ENCODE results near the gene CMTR2. TPM values are rescaled to one million over a fixed set of nuclear protein-coding genes. Genes with fewer than 3 reads are reported as not detected.

The CMTR2 gene
- total RNA-seq, 2 donors from 2014 or later: 17.7 to 21.8 TPM

DNA sequence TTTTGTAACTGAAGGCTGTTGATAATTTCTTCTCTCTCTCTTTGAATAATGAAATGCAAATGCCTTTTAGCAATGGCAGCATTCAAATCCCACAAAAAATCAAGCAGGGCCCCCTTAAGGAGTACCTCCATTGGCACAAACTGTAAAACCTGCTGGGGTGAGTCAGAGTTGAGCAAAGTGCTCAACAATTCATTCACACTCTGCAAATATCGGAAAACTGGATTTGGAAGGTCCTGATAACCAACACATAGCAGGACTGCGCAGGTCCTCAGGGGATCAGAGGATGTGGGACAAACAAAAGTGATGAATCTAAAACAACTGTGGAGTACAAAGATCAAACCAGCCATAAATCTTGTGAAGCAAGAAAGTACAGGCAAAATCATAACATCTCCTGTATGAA is 5.6 kb downstream of the CMTR2 start:
- intact Hi-C loops (cut with DNase I, micrococcal nuclease): no loop called here
- DNase-seq (no peak), ATAC-seq (no peak)

DNA sequence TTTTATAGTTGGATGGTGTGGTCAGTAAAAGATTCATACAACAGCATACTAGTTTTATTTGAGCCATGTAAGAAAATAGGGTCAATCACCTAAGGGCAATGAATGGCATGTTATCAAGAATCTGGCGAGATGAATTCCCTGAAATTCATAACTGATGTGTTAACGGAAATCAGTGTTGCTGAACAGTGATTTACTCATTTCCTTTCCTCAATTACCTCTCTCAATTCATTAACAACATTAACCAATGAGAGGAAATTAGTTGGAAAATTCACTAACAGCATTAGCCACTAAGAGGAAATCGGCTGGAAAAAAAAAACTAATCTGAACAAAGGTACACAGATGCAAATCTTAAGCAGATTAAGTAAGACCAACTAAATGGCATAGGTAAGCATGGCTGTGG is 6.3 kb downstream of the CMTR2 start:
- intact Hi-C loops (cut with DNase I, micrococcal nuclease): no loop called here
- no peak for ATAC-seq
- no peak for DNase-seq

DNA sequence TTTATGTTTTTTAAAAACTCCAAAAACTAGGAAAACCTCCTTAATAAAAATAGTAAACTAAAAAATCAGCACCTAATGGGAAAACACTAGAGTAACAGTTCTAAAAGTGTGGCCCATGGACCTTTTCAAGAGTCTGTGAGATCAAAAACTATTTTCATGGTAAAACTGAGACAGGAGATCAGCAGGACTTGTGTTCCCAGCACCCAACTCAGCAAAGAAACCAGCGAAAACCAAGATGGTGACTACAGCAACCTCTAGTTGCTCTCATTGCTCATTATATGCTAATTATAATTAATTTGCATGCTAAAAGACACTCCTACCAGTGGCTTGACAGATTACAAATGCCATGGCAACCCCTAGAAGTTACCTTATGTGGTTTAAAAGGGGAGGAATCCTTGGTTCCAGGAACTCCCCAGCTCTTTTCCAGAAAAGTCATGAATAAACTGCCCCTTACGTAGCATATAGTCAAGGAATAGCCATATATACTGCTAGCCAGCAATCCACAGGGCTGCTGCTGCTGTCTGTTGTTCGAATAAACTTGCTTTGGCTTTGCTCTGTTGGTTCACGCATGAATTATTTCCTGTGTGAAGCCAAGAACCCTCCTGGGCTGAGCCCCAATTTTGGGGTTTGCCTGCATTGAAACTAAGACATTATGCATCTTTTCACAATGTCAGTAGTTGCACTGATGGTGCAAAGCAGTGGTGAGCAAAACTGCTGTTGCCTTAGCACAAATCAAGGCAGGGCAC is 12.4 kb downstream of the CMTR2 start:
- intact Hi-C loops (cut with DNase I, micrococcal nuclease): no loop called here
- no peak for DNase-seq
- ATAC-seq: no peak

DNA sequence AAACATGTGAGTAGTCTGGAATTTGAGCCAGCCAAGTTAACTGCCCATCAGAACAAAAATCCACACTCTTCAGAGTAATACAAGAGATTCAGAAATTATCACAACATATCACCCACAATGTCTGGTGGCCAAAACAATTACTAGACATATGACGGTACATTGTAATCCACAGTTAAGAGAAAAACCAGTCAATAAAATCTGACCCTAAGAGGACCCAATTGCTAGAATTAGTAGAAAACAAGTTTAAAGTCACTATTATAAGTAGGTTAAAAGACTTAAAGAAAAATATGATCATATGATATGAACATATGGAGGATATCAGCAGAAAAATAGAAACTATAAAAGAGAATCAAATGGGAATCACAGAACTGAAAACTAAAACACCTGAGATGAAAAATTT is 15.8 kb downstream of the CMTR2 start:
- intact Hi-C loops (cut with DNase I, micrococcal nuclease): no loop called here
- DNase-seq: no peak
- ATAC-seq: no peak

DNA sequence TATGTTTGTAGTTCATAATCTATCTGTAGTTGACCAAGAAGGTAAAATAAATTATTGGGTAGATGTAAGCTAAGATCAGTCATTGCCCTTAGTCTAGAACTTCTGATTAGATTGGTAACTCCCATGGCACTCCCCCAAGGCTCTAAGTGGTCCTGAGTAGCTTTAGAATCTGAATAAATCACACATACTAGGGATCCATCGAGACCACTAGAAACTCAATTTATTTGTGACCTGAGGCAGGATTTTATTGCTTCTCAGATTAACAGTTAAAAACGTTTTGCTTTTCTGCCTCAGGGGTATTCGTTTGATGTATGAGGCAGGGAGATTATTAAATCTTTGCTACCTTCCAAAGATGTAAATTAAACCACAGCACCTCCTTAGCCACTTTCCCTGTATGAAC is 24.9 kb downstream of the CMTR2 start:
- intact Hi-C loops (cut with DNase I, micrococcal nuclease): no loop called here
- DNase-seq: no peak
- no peak for ATAC-seq

DNA sequence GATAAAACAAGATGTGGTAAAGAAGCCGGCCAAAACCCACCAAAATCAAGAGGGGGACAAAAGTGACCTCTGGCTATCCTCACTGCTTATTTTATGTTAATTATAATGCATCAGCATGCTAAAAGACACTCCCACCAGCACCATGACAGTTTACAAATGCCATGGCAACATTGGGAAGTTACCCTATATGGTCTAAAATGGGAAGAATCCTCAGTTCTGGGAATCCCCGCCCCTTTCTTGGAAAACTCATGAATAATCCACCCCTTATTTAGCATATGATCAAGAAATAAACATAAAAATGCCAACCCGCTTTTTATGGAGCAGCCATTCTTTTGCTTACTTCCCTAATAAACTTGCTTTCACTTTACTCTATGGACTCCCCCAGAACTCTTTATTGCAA is 25.6 kb downstream of the CMTR2 start:
- intact Hi-C loops (cut with DNase I, micrococcal nuclease): no loop called here
- DNase-seq (no peak), ATAC-seq (no peak)

DNA sequence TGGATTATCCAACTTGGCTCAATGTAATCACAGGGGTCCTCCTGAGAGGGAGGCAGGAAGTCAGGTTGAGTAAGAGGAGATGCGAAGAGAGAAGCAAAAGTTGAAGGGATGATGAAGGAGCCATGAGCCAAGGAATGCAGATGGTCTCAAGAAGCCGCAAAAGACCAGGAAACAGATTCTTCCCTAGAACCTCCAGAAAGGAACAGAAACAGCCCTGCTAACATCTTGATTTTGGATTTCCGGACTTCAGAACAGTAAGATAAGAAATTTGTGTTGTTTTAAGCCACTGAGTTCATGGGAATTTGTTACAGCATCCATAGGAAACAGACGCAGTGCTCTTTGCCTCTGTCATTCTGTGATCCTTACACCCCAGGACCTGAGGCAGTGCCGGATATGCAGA is 26.8 kb downstream of the CMTR2 start:
- intact Hi-C loops (cut with DNase I, micrococcal nuclease): no loop called here
- no peak for ATAC-seq
- no peak for DNase-seq

DNA sequence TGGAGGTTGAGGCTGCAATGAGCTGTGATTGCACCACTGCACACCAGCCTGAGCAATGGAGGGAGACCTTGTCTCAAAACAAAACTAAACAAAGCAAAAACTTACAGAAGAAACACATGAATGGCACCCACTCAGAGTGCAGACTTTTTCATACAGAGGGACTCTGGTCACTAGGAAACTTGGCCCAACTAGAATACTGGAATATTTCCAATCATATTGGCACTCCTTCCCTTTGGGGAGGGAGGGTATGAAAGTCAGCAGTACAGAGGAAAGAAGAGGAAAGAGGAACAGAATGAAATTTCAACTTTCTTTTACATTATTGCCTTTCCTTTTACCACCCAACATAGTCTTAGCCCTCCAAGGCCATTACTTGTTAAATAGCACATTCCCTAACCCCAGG is 28.2 kb downstream of the CMTR2 start:
- no peak for DNase-seq
- no peak for ATAC-seq
- intact Hi-C loops (cut with DNase I, micrococcal nuclease): no loop called here

DNA sequence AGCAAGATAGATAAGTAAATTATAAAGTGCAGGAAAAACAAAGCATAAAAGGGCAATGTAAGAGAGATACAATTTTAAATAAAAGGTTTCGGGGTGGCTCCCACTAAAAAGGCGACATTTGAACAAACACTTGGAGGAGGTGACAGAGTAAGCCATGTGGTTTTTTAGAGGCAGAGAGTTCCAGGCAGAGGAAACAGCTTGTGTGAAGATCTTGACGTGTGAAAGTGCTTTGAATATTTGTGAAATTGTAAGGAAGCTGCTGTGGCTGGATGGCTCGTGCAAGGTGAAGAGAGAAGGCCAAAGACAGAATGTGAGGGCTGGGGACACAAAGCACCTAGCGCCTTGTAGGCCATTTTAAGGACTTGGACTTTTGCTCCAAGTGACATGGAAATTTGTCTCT is 30.1 kb downstream of the CMTR2 start:
- intact Hi-C loops (cut with DNase I, micrococcal nuclease): no loop called here
- no peak for ATAC-seq

DNA sequence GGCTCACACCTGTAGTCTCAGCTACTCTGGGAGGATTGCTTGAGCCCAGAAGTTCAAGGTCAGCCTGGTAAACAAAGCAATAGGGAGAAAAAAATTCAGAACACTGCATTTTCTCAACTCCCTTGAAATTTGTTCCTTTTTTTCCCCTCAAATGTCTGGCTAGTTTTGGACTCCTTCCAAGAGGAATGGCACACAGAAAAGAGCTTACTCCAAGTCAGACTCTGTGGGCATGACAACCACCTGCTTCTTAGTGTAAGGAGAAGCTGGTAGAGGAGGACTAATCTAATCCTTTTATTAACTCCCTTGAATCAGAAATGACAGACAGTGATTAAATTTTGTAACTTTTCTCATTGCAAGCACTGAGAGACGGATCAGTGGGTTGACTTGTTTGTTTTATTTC is 30.8 kb downstream of the CMTR2 start:
- DNase-seq: no peak
- ATAC-seq: no peak
- intact Hi-C loops (cut with DNase I, micrococcal nuclease): no loop called here

More for the DNA sequence above, 30.1 kb downstream of the CMTR2 start:
- no peak for DNase-seq

DNA sequence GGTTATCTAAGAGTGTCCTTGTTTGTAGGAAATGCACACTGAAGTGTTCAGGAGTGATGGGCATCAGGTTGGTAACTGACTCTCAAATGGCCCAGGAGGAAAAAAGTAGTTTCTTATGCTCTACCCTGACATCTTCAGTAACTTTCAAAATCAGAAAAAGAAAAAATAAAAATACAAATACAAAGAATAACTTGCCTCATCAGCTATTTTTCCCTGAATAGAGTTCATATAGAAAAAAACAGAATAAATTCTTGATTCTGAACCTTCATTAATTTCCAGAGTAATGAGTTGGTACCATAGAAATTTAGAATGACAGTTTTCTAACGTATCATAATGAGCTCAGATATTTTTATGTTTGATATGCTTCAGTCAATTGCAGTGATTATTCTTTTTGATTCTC is 31.4 kb downstream of the CMTR2 start:
- intact Hi-C loops (cut with DNase I, micrococcal nuclease): no loop called here
- DNase-seq (no peak), ATAC-seq (no peak)

DNA sequence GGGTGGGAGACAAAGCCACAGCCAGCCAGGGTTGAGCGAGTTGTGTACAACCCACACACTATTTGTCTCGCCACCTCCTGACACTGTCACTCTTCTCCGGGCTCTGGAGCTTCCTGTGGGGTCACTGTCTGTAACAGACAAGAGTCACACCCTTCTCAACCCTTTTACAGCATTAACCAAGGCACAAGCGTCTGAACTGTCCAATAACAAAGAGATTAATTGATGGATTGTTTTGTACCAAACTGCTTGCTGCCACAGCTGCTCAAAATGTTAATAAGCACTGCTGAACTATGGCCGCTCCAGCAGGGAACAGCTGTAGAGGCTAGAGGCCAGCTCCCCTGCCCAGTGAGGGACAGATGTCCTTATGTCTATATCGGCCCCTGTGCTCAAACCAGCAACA is 33.5 kb downstream of the CMTR2 start:
- ATAC-seq (no peak), DNase-seq (no peak)
- intact Hi-C loops (cut with DNase I, micrococcal nuclease): no loop called here

DNA sequence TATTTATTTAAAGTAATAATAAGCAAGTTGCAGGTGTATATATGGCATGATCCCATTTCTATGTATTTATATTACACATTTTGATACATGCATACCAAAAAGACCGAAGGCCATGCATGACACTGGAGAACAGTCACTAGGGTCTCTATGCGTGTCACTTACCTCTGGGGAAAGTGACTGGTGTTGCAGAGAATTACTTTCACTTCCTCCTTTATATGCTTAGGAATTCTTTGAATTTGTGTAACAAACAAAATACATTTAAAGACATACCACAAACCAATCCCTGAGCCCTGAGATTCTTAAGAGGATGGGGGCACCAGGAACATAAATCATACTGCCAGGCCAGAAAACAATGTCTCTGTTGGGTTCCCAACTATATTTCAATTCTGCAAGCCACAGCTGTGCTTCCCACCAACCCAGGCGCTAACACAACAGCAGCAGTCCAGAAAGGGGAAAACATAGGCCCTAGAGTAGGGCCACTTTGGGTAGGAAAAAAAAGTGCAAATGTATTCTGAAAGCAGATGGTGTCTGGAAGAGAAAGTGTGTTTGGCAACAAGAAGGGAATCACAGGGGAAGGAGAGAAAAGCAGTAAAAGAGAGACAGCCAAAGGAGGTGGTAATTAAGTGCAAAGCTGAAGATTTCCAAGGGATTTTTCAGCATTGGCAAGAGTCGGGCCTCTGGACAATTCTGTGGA is 34.2 kb downstream of the CMTR2 start:
- no peak for ATAC-seq
- DNase-seq: no peak
- intact Hi-C loops (cut with DNase I, micrococcal nuclease): no loop called here

DNA sequence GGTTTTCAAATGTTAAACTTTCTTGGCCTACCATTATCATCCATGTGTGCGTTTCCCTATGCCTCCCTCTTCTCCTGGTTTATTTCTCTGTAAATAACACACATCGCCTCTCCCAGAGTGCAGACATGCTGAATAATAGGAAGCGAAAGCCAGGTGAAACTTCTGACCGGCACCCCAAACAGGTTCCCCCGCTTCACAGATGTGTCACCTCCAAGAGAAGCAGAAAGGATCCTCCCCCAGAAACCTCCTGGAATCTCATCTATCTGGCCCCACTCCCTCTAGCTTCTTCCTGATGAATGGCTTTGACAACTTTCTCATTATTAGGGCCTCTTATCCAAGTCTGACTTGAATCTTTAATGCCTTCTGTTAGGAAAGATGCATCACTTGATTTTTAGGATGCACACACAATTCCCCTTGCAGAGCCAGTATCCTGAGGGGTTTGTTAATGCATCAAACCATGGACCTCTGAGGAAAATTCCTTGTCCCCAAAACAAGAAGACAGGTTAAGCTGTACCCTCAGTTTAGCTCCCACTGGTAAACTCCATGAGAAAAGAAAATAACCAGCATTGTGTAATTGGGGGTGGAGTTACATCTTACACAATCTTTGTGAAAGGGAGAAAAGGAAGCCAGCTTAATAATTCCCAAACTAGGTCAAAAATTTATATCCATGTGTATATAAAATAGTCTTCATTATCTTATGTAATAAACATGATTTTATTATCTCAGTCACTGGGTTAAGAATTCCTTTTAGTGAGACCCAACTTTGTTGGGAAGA is 38.6 kb downstream of the CMTR2 start:
- no peak for DNase-seq
- no peak for ATAC-seq
- intact Hi-C loops (cut with DNase I, micrococcal nuclease): no loop called here

DNA sequence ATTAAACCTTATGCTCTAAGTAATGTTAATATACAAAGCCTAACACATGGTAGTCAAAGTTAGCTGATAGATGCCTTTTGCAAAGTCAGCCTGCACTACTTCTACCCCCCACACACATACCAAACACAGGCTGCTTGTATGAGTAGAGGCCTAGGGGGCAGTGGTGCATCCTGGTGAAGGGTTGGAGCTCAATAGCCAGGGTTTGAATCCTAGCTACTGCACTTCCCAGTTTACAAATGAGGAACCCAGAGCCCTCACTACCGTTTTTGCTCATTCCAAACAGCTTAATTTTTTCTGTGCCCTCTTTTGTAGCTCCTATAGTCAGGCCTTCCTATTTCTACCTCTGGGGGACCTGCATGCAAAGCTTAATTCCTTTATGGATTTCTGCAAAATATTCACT is 39.8 kb downstream of the CMTR2 start:
- intact Hi-C loops (cut with DNase I, micrococcal nuclease): no loop called here
- ATAC-seq (no peak), DNase-seq (no peak)

DNA sequence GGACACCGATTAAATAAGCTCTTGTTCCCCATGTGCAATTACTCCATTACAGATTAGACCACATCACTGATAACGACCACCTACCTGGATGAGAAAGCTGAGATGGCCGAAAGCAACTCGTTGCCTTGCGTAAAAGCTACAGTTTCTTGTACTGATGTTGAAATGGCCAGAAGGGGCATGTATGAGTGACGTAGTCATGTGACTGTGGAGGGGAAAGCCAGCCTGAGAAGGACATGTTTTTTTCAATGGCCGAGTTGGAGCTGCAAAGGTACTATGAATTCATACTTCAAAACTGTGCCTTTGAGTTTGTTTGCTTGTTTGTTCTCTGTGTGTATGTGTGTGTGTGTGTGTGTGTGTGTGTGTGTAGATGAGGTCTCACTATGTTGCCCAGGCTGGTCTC is 41.7 kb downstream of the CMTR2 start:
- ATAC-seq: no peak
- DNase-seq: no peak
- intact Hi-C loops (cut with DNase I, micrococcal nuclease): no loop called here

DNA sequence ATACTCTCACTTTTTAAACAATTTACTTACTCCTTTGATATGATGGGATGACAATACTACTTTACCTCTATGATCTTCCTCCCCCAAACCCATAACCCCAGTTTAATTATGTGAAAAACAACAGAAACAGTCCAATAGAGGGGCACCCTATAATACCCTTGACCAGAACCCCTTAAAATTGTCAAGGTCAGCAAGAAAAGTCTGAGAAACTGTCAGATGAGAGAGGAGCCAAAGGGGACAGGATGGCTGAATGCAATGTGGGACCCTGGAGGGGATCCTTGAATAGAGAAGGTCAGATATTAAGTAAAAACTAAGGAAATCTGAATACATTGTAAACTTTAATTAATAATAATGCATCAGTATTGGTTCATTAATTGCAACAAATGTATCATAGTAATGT is 42.9 kb downstream of the CMTR2 start:
- intact Hi-C loops (cut with DNase I, micrococcal nuclease): no loop called here
- ATAC-seq: no peak
- no peak for DNase-seq

DNA sequence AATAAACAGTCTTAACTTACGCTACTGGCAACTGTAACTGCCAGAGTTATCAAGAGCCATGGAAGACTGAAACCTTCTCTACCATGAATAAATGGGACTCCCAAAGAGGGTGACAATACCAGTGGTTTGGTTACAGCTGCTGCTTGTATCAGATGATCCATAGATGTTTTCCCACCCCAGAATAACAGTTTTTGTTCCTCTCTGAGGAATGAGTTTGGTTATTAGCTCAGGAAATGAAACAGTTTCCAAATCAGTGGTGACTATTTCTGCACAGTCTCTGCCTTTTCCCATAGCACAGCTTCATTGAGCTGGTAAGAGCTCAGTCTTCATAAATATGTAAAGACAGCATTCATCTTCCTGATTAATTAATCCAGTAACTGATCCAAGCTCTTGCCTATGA is 44.7 kb downstream of the CMTR2 start:
- intact Hi-C loops (cut with DNase I, micrococcal nuclease): no loop called here
- no peak for DNase-seq
- no peak for ATAC-seq

DNA sequence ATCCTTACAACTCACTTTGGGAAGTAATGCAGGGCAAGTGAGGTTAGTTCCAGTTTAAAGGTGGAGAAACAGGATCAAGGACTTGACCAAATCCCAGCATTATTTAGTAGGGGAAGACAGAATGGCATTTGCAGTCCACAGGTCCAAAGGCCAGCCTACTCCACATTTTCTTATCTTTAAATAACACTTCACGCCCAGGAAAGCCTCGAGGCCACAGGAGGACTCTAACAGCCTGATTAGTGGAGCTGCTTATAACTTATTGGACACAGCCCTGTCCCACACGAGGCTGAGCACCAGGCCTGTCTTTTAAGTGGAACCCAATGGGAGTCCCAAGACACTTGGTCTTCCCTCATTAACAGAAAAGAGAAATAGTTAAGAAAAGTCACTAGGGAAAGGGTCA is 46.6 kb downstream of the CMTR2 start:
- intact Hi-C loops (cut with DNase I, micrococcal nuclease): no loop called here
- ATAC-seq: peak; percentile 65
- DNase-seq: no peak

DNA sequence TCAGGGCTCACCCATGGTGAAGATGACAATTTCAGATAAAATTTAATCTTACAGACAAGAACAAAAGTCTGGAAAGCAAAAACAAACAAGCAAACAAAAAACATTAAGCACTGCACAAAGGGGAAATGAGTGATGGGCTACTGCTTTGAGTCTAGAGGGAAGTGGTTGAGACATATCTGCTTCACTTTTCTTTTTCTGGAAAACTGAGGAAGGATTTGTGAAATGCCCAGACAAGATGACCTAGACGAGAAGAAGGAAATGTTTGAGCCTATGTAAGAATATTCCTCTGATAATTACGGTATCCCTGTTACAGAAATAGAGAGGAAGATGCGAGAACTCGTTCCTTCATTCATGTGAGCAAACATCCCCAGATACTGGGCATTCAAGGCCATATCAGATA is 47.2 kb downstream of the CMTR2 start:
- intact Hi-C loops (cut with DNase I, micrococcal nuclease): no loop called here
- no peak for ATAC-seq

More for the DNA sequence above, 47.2 kb downstream of the CMTR2 start:
- no peak for DNase-seq
